ENCODE results near the gene SMAD5. TPM values are rescaled to one million over a fixed set of nuclear protein-coding genes. Genes with fewer than 3 reads are reported as not detected.

SMAD5 gene
- total RNA-seq, 6 experiments from 2014 or later, result 19.2 to 49.2 (median 30.6) TPM

GRCh38 chr5:136109453-136110135, 23.1 kb upstream of the SMAD5 start:
- H3K4me1 ChIP-seq, result peaks cover 0 to 6% (median 3%) of the 10 kb centered on the region in 4 donors
- no peak overlapping the region for H3K4me3 ChIP-seq
- H3K27ac ChIP-seq, result no peak overlapping the region
- DNase-seq (no peak), ATAC-seq (no peak)
- 81% methylated on average over 4 of the region's 5 CpGs for WGBS (ENCODE audit: insufficient coverage, low coverage, low lambda C conversion rate, missing lambda C conversion rate)
- H3K27me3 ChIP-seq, result no peaks in the 10 kb centered on the region
- intact Hi-C loops (cut with DNase I), result no loop called here
- H3K9me3 ChIP-seq, result no peaks in the 10 kb centered on the region
- no peaks in the 10 kb centered on the region for H3K36me3 ChIP-seq
- TF ChIP-seq POLR2A (IDR thresholded peaks at IDR 0.05), result no peak
- TF ChIP-seq CTCF (IDR thresholded peaks at IDR 0.05), result no peak

DNA sequence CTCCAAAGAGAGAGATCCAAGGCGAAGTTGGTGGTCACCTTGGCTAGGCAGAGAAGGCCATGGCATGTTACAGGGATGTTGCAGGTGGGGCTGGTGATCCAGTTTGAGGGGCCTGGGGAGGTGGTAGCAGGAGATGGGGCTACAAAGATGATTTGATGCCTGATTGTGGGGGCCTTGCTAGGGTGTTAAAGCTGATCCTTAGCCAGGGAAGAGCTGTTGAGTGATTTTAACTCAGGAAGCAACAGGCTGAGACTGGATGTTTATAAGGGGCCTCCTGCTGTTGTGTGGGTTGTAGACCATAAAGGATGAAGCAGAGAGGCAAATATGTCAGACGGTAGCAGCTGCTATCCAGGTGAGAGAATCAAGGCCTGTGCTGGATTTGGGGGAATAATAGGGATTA, 19.0 kb upstream of the SMAD5 start:
- intact Hi-C loops (cut with DNase I), result no loop called here
- WGBS (ENCODE audit: insufficient coverage, low coverage, low lambda C conversion rate, missing lambda C conversion rate), result 88% methylated on average over 1 of the region's 2 CpGs
- TF ChIP-seq POLR2A (IDR thresholded peaks at IDR 0.05), result no peak
- H3K27me3 ChIP-seq, result no peaks in the 10 kb centered on the region
- H3K4me3 ChIP-seq, result no peak overlapping the region
- H3K9me3 ChIP-seq, result no peaks in the 10 kb centered on the region
- DNase-seq (no peak), ATAC-seq (no peak)
- no peaks in the 10 kb centered on the region for H3K4me1 ChIP-seq
- no peaks in the 10 kb centered on the region for H3K36me3 ChIP-seq
- no peak overlapping the region for H3K27ac ChIP-seq

- ATAC-seq (no peak), DNase-seq (no peak)
- Histone ChIP-seq H3K4me3 (no peak overlapping the region), H3K9me3 (no peaks in the 10 kb centered on the region), H3K36me3 (no peaks in the 10 kb centered on the region), H3K27me3 (no peaks in the 10 kb centered on the region), H3K27ac (no peak overlapping the region), H3K4me1 (no peaks in the 10 kb centered on the region)
- TF ChIP-seq POLR2A (IDR thresholded peaks at IDR 0.05) (no peak), CTCF (IDR thresholded peaks at IDR 0.05) (no peak)
- 89% methylated on average over 5 of the region's 5 CpGs for WGBS (ENCODE audit: insufficient coverage, low coverage, low lambda C conversion rate, missing lambda C conversion rate)
- intact Hi-C loops (cut with DNase I), result no loop called here
These were observed 18.1 kb upstream of the SMAD5 start for GRCh38 chr5:136114414-136115125.

DNA sequence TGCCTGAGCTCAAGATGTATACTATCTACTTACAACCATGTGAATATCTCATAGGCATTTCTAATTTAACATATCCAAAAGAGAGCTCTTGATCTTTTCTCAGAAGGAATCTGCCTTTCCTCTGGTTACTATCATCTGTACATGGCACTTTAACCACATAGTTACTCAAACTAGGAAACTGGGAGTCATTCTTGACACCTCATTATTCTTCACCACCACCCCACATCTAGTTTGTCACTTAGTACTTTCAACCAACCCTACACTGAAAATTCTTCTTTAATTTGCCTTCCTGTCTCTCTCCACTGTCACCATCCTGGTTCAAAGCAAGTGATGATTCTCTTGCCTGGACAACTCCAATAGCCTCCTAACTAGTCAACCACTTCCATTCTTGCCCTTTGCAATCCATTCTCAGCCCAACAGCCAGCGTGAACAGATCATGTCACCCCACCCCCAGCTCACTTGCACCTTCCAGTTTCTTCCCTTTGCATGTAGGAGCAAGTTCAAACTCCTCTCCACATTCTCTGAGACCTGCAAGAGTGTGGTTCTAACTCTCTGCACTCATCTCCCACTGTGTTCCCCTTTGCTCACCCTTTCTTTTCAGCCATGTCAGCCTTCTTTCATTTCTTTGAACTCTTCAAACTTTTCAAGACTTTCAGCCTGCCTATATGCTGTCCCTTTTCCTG, 17.3 kb upstream of the SMAD5 start:
- intact Hi-C loops (cut with DNase I), result no loop called here
- ATAC-seq (no peak), DNase-seq (no peak)
- TF ChIP-seq CTCF (IDR thresholded peaks at IDR 0.05), result no peak
- TF ChIP-seq POLR2A (IDR thresholded peaks at IDR 0.05), result no peak
- H3K27ac ChIP-seq, result no peak overlapping the region
- no peaks in the 10 kb centered on the region for H3K9me3 ChIP-seq
- no peak overlapping the region for H3K4me3 ChIP-seq
- H3K4me1 ChIP-seq, result no peaks in the 10 kb centered on the region
- H3K27me3 ChIP-seq, result no peaks in the 10 kb centered on the region
- WGBS (ENCODE audit: insufficient coverage, low coverage, low lambda C conversion rate, missing lambda C conversion rate), result 75% methylated on average over 1 of the region's 1 CpG
- H3K36me3 ChIP-seq, result no peaks in the 10 kb centered on the region

DNA sequence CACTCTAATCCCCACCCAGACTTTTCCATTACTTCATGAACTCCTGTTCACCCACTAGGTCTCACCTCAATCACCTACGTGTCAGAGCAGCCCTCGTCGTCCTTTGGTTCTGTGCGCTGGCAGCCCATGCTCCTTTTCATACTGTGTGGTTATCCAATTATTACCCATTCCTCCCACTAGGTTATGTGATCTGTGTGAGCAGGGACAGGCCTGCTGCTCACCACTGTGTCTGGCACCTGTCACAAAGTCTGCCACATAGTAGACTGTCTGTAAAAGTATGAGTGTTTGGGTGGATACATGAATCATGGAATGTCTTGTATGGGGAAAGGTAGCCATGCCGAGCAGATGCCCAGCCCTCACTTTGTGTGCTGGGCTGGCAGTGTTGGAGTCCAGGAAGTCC, 12.1 kb upstream of the SMAD5 start:
- Histone ChIP-seq H3K27me3 (no peaks in the 10 kb centered on the region), H3K36me3 (no peaks in the 10 kb centered on the region), H3K4me3 (no peak overlapping the region), H3K4me1 (peaks cover 0 to 7% (median 0%) of the 10 kb centered on the region in 4 donors), H3K9me3 (no peaks in the 10 kb centered on the region), H3K27ac (no peak overlapping the region)
- no peak for ATAC-seq
- 92% methylated on average over 4 of the region's 5 CpGs for WGBS (ENCODE audit: insufficient coverage, low coverage, low lambda C conversion rate, missing lambda C conversion rate)
- DNase-seq, result no peak
- intact Hi-C loops (cut with DNase I), result no loop called here
- TF ChIP-seq POLR2A (IDR thresholded peaks at IDR 0.05) (no peak), CTCF (IDR thresholded peaks at IDR 0.05) (no peak)
